Measurements from ENCODE around the gene GRB2. TPM values are rescaled to one million over a fixed set of nuclear protein-coding genes. Genes with fewer than 3 reads are reported as not detected.
A peak's percentile ranks its signal among the peaks of the same experiment; 100 is the strongest.
"Not testable (repeated sequence)": the region's sequence is repeated elsewhere in the genome, so short reads cannot be mapped to it uniquely, and the experiment has no call there.

The GRB2 gene
- total and polyA plus RNA-seq, 10 of the 15 experiments (the other 5 are each of a cell fraction or from before 2014, with no cell fraction given), result 113 to 268 (median 158) TPM

GRCh38 chr17:75346368-75346767 is 59.1 kb downstream of the GRB2 start:
- RAD21 ChIA-PET (ENCODE audit: unreplicated experiment), result interaction anchor here (0.7 to 6.3 kb wide), 18 partner anchors 10 to 237 kb away, joined by 3 to 75 read pairs (median 14); partner anchors contain the start of genes ARMC7, GRB2, MIF4GD and SLC25A19
- peak overlapping the region; percentile 85 for H3K27ac ChIP-seq (ENCODE audit: control insufficient read depth, insufficient read depth)

GRCh38 chr17:75345514-75346167 is 59.8 kb downstream of the GRB2 start:
- CTCF ChIA-PET, result interaction anchor here (0.8 to 15.4 kb wide), 16 partner anchors 9 to 108 kb away, joined by 3 to 182 read pairs (median 6); partner anchors contain the start of genes MIF4GD and SLC25A19
- Histone ChIP-seq H3K4me1 (ENCODE audit: control insufficient read depth, insufficient read depth, low read length) (peaks cover 68% of the 10 kb centered on the region), H3K36me3 (ENCODE audit: control insufficient read depth in 2 of 2, insufficient read depth in 2 of 2, low read length in 1 of 2) (peaks cover 1 to 5% of the 10 kb centered on the region in 2 experiments; a peak in 3 of 4 replicates), H3K9ac (ENCODE audit: control insufficient read depth, insufficient read depth, low read length) (peak overlapping the region; percentile 61), H2AFZ (ENCODE audit: control insufficient read depth, low read depth, low read length) (no peak overlapping the region; the same call in 1 of the 2 replicates), H4K20me1 (ENCODE audit: control insufficient read depth, insufficient read depth) (peaks cover 7% of the 10 kb centered on the region), H3K9me3 (replicated peaks; ENCODE audit: control insufficient read depth, insufficient read depth, low read length) (no peaks in the 10 kb centered on the region), H3K4me3 (peak overlapping the region; percentile 62), H3K27ac (ENCODE audit: control insufficient read depth, insufficient read depth) (peak overlapping the region; percentile 85), H3K4me2 (ENCODE audit: control insufficient read depth, insufficient read depth) (peak overlapping the region; percentile 74), H3K27me3 (replicated peaks in 1 of 2; ENCODE audit: control insufficient read depth in 2 of 2, insufficient read depth in 2 of 2, low read length in 1 of 2) (no peaks in the 10 kb centered on the region), H3K79me2 (ENCODE audit: control insufficient read depth, insufficient read depth, low read length) (peaks cover 94% of the 10 kb centered on the region)
- in situ Hi-C loops (cut with MboI) (no loop called here), intact Hi-C loops (cut with micrococcal nuclease; ENCODE audit: unreplicated experiment) (loop anchor here (2.0 kb wide), 1 partner anchor 15 kb away; no protein-coding TSS in a partner anchor)
- RAD21 ChIA-PET (ENCODE audit: unreplicated experiment), result interaction anchor here (0.7 to 6.3 kb wide), 21 partner anchors 9 to 236 kb away, joined by 3 to 75 read pairs (median 13); partner anchors contain the start of genes ARMC7, GRB2, MIF4GD and SLC25A19
- SMC1A ChIA-PET (ENCODE audit: uncharacterized antibody, unreplicated experiment), result interaction anchor here (0.6 to 10.6 kb wide), 19 partner anchors 9 to 311 kb away, joined by 3 to 125 read pairs (median 10); partner anchors contain the start of genes GRB2 and SLC25A19
- BruUV-seq (replicated peaks), result no TSS peak
- POLR2A ChIA-PET, result interaction anchor here (0.5 to 5.7 kb wide), 22 partner anchors 8 to 427 kb away, joined by 3 to 64 read pairs (median 7); partner anchors contain the start of genes GRB2 and SLC25A19
- ATAC-seq (peak; percentile 79), DNase-seq (ENCODE audit: low read depth, low spot score) (peak; percentile 91), FAIRE-seq (peak; percentile 78)
- WGBS (ENCODE audit: insufficient coverage, insufficient replicate concordance, low lambda C conversion rate, missing lambda C conversion rate), result under 1% methylated on average over 8 of the region's 8 CpGs
- peak; percentile 66 for TF ChIP-seq SPI1 (IDR thresholded peaks at IDR 0.05; ENCODE audit: borderline replicate concordance, insufficient read depth, low read depth, low read length)
- no peak for TF ChIP-seq BMI1 (IDR thresholded peaks at IDR 0.05; ENCODE audit: borderline replicate concordance)
- TF ChIP-seq STAT3 (IDR thresholded peaks at IDR 0.05; ENCODE audit: low read depth, low read length), result no peak
- TF ChIP-seq ZZZ3 (IDR thresholded peaks at IDR 0.05; ENCODE audit: control insufficient read depth, insufficient read length, low read depth), result no peak
- no peak for TF ChIP-seq NFYB (IDR thresholded peaks at IDR 0.05; ENCODE audit: insufficient read depth, low read depth, low read length)
- no peak for TF ChIP-seq SP1 (IDR thresholded peaks at IDR 0.05; ENCODE audit: low read depth, low read length)
- no peak for TF ChIP-seq TCF3 (IDR thresholded peaks at IDR 0.05; ENCODE audit: borderline replicate concordance, insufficient read depth, low read depth, low read length)
- no peak for TF ChIP-seq PML (IDR thresholded peaks at IDR 0.05; ENCODE audit: low read length)
- no peak for TF ChIP-seq YY1 (IDR thresholded peaks at IDR 0.05; ENCODE audit: low read depth, low read length)
- TF ChIP-seq PRDM15 (CRISPR knock-in tag; IDR thresholded peaks at IDR 0.05), result no peak
- no peak for TF ChIP-seq SREBF2 (IDR thresholded peaks at IDR 0.05; ENCODE audit: low read length)

More at GRCh38 chr17:75346368-75346767, 59.1 kb downstream of the GRB2 start:
- CTCF ChIA-PET, result interaction anchor here (0.8 to 15.4 kb wide), 13 partner anchors 9 to 108 kb away, joined by 3 to 182 read pairs (median 6); partner anchors contain the start of gene SLC25A19
- Histone ChIP-seq H3K79me2 (ENCODE audit: control insufficient read depth, insufficient read depth, low read length) (peaks cover 95% of the 10 kb centered on the region), H3K9ac (ENCODE audit: control insufficient read depth, insufficient read depth, low read length) (peak overlapping the region; percentile 5), H3K4me3 (peak overlapping the region; percentile 62), H3K4me2 (ENCODE audit: control insufficient read depth, insufficient read depth) (peak overlapping the region; percentile 74), H3K4me1 (ENCODE audit: control insufficient read depth, insufficient read depth, low read length) (peaks cover 67% of the 10 kb centered on the region)
- H3K27me3 ChIP-seq (replicated peaks in 1 of 2; ENCODE audit: control insufficient read depth in 2 of 2, insufficient read depth in 2 of 2, low read length in 1 of 2); H3K9me3 ChIP-seq (replicated peaks; ENCODE audit: control insufficient read depth, insufficient read depth, low read length); DNase-seq (ENCODE audit: low read depth, low spot score); FAIRE-seq; H4K20me1 ChIP-seq (ENCODE audit: control insufficient read depth, insufficient read depth); BruUV-seq (replicated peaks); H2AFZ ChIP-seq (ENCODE audit: control insufficient read depth, low read depth, low read length); in situ Hi-C loops (cut with MboI); H3K36me3 ChIP-seq (ENCODE audit: control insufficient read depth in 2 of 2, insufficient read depth in 2 of 2, low read length in 1 of 2): not testable (repeated sequence)
- POLR2A ChIA-PET, result interaction anchor here (0.6 to 5.7 kb wide), 16 partner anchors 9 to 1744 kb away, joined by 3 to 64 read pairs (median 16); partner anchors contain the start of gene SLC25A19
- peak; percentile 2 for ATAC-seq
- intact Hi-C loops (cut with micrococcal nuclease; ENCODE audit: unreplicated experiment), result loop anchor here (2.0 kb wide), 1 partner anchor 14 kb away; no protein-coding TSS in a partner anchor
- SMC1A ChIA-PET (ENCODE audit: uncharacterized antibody, unreplicated experiment), result interaction anchor here (0.7 to 10.6 kb wide), 16 partner anchors 10 to 59 kb away, joined by 3 to 125 read pairs (median 22); partner anchors contain the start of genes GRB2 and SLC25A19
- 0 out of 2 replicates have a peak, but pooled peaks have one; percentile 4 for TF ChIP-seq LARP7 (IDR thresholded peaks at IDR 0.05)
- 2% methylated on average over 9 of the region's 9 CpGs for WGBS (ENCODE audit: insufficient coverage, insufficient replicate concordance, low lambda C conversion rate, missing lambda C conversion rate)

All from GM12878 (cell line).